HG03135 (cell line): ENCODE data around the gene GPR183.
"Not testable (repeated sequence)": the region's sequence is repeated elsewhere in the genome, so short reads cannot be mapped to it uniquely, and the experiment has no call there.

Experiments
- ATAC-seq: cut with Tn5 transposase; IDR thresholded peaks from one replicate; pipeline ENCODE4 v1.9.1; 2021; ENCODE audit warnings: mild to moderate bottlenecking, moderate library complexity; ENCODE audit not compliant: unreplicated experiment

The GPR183 gene

DNA sequence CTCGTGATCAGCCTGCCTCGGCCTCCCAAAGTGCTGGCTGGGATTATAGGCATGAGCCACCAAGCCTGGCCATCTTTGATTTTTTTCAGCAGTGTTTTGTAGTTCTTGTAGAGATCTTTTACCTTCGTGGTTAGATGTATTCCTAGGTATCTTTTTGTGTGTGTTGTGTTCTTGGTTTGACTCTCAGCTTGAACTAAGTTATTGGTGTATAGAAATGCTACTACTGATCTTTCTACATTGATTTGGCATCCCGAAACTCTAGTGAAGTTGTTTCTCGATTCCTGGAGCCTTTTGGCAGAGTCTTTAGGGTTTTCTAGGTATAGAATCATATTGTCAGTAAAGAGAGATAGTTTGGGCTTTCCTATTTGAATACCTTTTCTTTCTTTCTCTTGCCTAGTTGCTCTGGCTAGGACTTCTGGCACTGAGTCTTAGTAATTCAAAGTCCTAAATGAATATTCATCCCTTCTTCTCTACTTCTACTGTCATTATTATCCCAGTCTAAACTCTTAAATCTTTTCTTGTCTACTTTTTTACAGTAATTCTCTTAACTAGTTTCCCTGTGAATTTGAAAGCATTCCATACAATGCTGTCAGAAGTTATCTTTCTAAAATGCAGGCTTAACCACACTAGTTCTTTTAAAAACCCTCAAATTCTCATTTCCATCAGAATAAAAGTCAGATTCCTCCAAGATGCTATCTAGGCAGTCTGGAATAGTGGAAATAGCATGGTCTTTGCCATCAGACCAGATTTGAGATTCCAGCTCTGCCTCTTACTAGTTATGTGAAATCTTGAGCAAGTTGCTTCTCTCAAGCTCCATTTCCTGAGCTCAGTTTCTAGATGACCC, 56.0 kb downstream of the GPR183 start:
- no peak for ATAC-seq

DNA sequence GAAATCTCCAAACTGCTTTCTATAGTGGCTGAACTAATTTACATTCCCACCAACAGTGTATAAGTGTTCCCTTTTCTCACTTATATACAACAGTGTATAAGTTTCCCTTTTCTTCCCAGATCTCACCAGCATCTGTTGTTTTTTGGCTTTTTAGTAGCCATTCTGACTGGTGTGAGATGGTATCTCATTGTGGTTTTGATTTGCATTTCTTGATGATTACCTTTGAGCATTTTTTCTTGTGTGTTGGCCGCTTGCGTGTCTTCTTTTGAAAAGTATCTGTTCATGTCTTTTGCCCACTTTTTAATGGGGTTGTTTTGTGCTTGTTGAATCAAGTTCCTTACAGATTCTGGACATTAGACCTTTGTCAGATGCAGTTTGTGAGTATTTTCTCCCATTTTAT, 57.6 kb downstream of the GPR183 start:
- ATAC-seq, result not testable (repeated sequence)

DNA sequence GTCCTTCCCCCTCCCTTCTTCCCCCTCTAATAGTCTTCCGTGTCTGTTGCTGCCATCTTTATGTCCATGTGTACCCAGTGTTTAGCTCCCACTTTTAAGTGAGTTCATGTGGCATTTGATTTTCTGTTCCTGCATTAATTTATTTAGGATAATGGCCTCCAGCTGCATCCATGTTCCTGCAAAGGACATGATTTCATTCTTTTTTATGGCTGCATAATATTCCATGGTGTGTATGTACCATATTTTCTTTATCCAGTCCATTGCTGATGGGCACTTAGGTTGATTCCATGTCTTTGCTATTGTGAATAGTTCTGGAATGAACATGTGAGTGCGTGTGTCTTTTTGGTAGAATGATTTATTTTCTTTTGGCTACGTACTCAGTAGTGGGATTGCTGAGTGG, 58.0 kb downstream of the GPR183 start:
- ATAC-seq, result not testable (repeated sequence)

DNA sequence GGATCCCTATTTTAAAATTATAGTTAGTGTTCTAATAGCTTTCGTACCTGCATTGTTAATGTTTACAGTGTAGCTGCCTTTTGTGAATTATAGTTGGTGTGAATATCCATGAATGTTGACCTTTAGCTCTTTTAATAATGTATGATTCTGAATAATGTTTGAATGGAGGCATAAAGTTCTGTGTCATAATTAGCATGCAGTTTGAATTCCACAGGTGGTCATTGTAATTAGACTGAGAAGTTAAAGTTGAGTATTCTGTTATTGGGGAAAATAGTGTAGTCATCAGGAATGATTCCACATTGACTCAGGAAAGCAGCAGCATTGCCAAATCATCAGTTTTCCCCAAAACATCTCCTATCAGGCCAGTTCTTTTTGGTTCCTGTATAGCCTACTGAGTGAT, 61.1 kb downstream of the GPR183 start:
- ATAC-seq, result no peak
